SU-DHL-6 (cell line): ENCODE data around the gene SEMA5A.

ENCODE experiments used
- H2AFZ ChIP-seq: fragments of 200-600 bp; sonication (generic); 2 replicates; pipeline ENCODE4 v1.6.1; 2014; ENCODE audit warnings: low read depth, mild to moderate bottlenecking, moderate library complexity, mixed read lengths, antibody characterized with exemption, low read length; ENCODE audit not compliant: severe bottlenecking
- H3F3A ChIP-seq: fragments of 200-600 bp; shearing (Covaris generic); 2 replicates; pipeline ENCODE4 v1.6.0; 2016; ENCODE audit warnings: antibody characterized with exemption, mild to moderate bottlenecking; ENCODE audit not compliant: insufficient read depth
- H3K27ac ChIP-seq: fragments of 200-600 bp; sonication (generic); 2 replicates; pipeline ENCODE4 v1.5.1; 2016; ENCODE audit warnings: low read depth, mild to moderate bottlenecking, low read length, moderate library complexity, mixed read lengths
- H3K27me3 ChIP-seq: fragments of 200-600 bp; sonication (generic), shearing (Covaris generic); 2 replicates; pipeline ENCODE4 v1.6.0; 2014; ENCODE audit warnings: mild to moderate bottlenecking, low read length
- H3K36me3 ChIP-seq: fragments of 200-600 bp; sonication (generic); 2 replicates; pipeline ENCODE4 v1.6.1; 2014; ENCODE audit warnings: mild to moderate bottlenecking, low read length, mixed read lengths
- H3K4me2 ChIP-seq: fragments of 300-600, 200-600 bp; shearing (Covaris generic), sonication (generic); 2 replicates; pipeline ENCODE4 v1.6.0; 2014; ENCODE audit warnings: low read length, low read depth, mild to moderate bottlenecking; ENCODE audit not compliant: poor library complexity, severe bottlenecking
- H3K4me3 ChIP-seq: fragments of 200-600 bp; sonication (generic); 2 replicates; pipeline ENCODE4 v1.5.1; 2014; ENCODE audit warnings: antibody characterized with exemption, low read length, mild to moderate bottlenecking, mixed read lengths; ENCODE audit not compliant: insufficient read depth, poor library complexity, severe bottlenecking
- H3K79me2 ChIP-seq: fragments of 200-600 bp; sonication (generic); 2 replicates; pipeline ENCODE4 v1.6.1; 2014; ENCODE audit warnings: mild to moderate bottlenecking, low read length, moderate library complexity; ENCODE audit not compliant: insufficient read depth
- H3K9ac ChIP-seq: fragments of 200-600 bp; sonication (generic); 2 replicates; pipeline ENCODE4 v1.7.0; 2014; ENCODE audit warnings: mild to moderate bottlenecking, low read length
- H3K9me2 ChIP-seq: fragments of 200-600 bp; sonication (generic); replicated peaks from 2 replicates; pipeline ENCODE4 v1.6.1; 2014; ENCODE audit warnings: low read length; ENCODE audit not compliant: insufficient read depth
- H3K9me3 ChIP-seq: fragments of 200-600 bp; sonication (generic); 2 replicates; pipeline ENCODE4 v1.6.1; 2014; ENCODE audit warnings: low read length, mixed read lengths; ENCODE audit not compliant: insufficient read depth
- H4K20me1 ChIP-seq: fragments of 200-600 bp; sonication (generic); 2 replicates; pipeline ENCODE4 v1.6.1; 2014; ENCODE audit warnings: low read depth, mild to moderate bottlenecking, antibody characterized with exemption, low read length, moderate library complexity, mixed read lengths
- CTCF ChIP-seq: fragments of 200-600 bp; sonication (generic); IDR thresholded peaks from one replicate; pipeline ENCODE4 v1.5.1; 2017; ENCODE audit warnings: antibody characterized with exemption, mild to moderate bottlenecking, low read length, moderate library complexity; ENCODE audit not compliant: insufficient read depth, poor library complexity, severe bottlenecking
- EZH2phosphoT487 ChIP-seq: fragments of 200-600 bp; sonication (generic), shearing (Covaris generic); conservative IDR thresholded peaks from 2 replicates; pipeline ENCODE4 v1.6.1; 2018; ENCODE audit warnings: mild to moderate bottlenecking, antibody characterized with exemption, low read length, moderate library complexity, mixed read lengths

SEMA5A gene

GRCh38 chr5:9196403-9197227 is 349.3 kb downstream of the SEMA5A start:
- Histone ChIP-seq H3K27me3 (no peaks in the 10 kb centered on the region), H4K20me1 (no peaks in the 10 kb centered on the region), H3K36me3 (no peaks in the 10 kb centered on the region), H3K9me3 (no peaks in the 10 kb centered on the region), H3F3A (no peaks in the 10 kb centered on the region), H3K4me2 (no peak overlapping the region), H3K9ac (no peak overlapping the region), H2AFZ (no peak overlapping the region), H3K27ac (no peak overlapping the region), H3K79me2 (no peaks in the 10 kb centered on the region), H3K9me2 (no peaks in the 10 kb centered on the region), H3K4me3 (no peak overlapping the region)
- TF ChIP-seq CTCF (no peak), EZH2phosphoT487 (no peak)

- H3K9me2 ChIP-seq, result no peaks in the 10 kb centered on the region
These were observed 351.4 kb downstream of the SEMA5A start for GRCh38 chr5:9194509-9194908.

GRCh38 chr5:9192266-9192665 is 353.6 kb downstream of the SEMA5A start:
- H3K9ac ChIP-seq, result no peak overlapping the region
- no peak overlapping the region for H3K4me2 ChIP-seq
- no peak overlapping the region for H3K27ac ChIP-seq
- H3F3A ChIP-seq, result no peaks in the 10 kb centered on the region
- no peak overlapping the region for H2AFZ ChIP-seq
- H4K20me1 ChIP-seq, result no peaks in the 10 kb centered on the region
- H3K27me3 ChIP-seq, result no peaks in the 10 kb centered on the region
- H3K4me3 ChIP-seq, result no peak overlapping the region
- H3K79me2 ChIP-seq, result no peaks in the 10 kb centered on the region
- no peaks in the 10 kb centered on the region for H3K36me3 ChIP-seq
- no peaks in the 10 kb centered on the region for H3K9me2 ChIP-seq
- no peaks in the 10 kb centered on the region for H3K9me3 ChIP-seq
- TF ChIP-seq CTCF (no peak), EZH2phosphoT487 (no peak)

More at GRCh38 chr5:9194509-9194908, 351.4 kb downstream of the SEMA5A start:
- Histone ChIP-seq H3F3A (no peaks in the 10 kb centered on the region), H3K27ac (no peak overlapping the region), H3K36me3 (no peaks in the 10 kb centered on the region), H3K9me3 (no peaks in the 10 kb centered on the region), H4K20me1 (no peaks in the 10 kb centered on the region), H3K4me2 (no peak overlapping the region), H3K79me2 (no peaks in the 10 kb centered on the region), H2AFZ (no peak overlapping the region), H3K27me3 (no peaks in the 10 kb centered on the region), H3K4me3 (no peak overlapping the region), H3K9ac (no peak overlapping the region)
- TF ChIP-seq EZH2phosphoT487 (no peak), CTCF (no peak)
